MM.1S (cell line): Measurements from ENCODE around the gene CCL15.

Experiments
- DNase-seq: peaks from one replicate; pipeline ENCODE4 v3.0.0-alpha.2; 2015
- H2AFZ ChIP-seq: fragments of 300-600 bp; sonication (generic); 2 replicates; pipeline ENCODE4 v1.6.0; 2016; ENCODE audit warnings: antibody characterized with exemption, low read length
- H3F3A ChIP-seq: fragments of 300-600 bp; sonication (generic); 2 replicates; pipeline ENCODE4 v1.6.1; 2016; ENCODE audit warnings: mild to moderate bottlenecking, antibody characterized with exemption, low read length, moderate library complexity, mixed read lengths; ENCODE audit not compliant: insufficient read depth
- H3K27ac ChIP-seq: fragments of 300-600 bp; sonication (generic); 2 replicates; pipeline ENCODE4 v1.5.1; 2016; ENCODE audit warnings: mild to moderate bottlenecking, low read length
- H3K27me3 ChIP-seq: fragments of 300-600 bp; sonication (generic); replicated peaks from 2 replicates; pipeline ENCODE4 v1.6.0; 2016; ENCODE audit warnings: low read length; ENCODE audit not compliant: insufficient read depth
- H3K36me3 ChIP-seq: fragments of 300-600 bp; sonication (generic); replicated peaks from 2 replicates; pipeline ENCODE4 v1.6.1; 2016; ENCODE audit warnings: mild to moderate bottlenecking, low read length, mixed read lengths; ENCODE audit not compliant: insufficient read depth
- H3K4me1 ChIP-seq: fragments of 300-600 bp; sonication (generic); 2 replicates; pipeline ENCODE4 v1.6.1; 2016; ENCODE audit warnings: low read length, mixed read lengths
- H3K4me2 ChIP-seq: fragments of 300-600 bp; sonication (generic); 2 replicates; pipeline ENCODE4 v1.6.0; 2016; ENCODE audit warnings: low read depth, low read length
- H3K4me3 ChIP-seq: fragments of 300-600 bp; sonication (generic); 2 replicates; pipeline ENCODE4 v1.5.1; 2016; ENCODE audit warnings: low read length, mixed read lengths
- H3K79me2 ChIP-seq: fragments of 300-600 bp; sonication (generic); 2 replicates; pipeline ENCODE4 v1.6.1; 2016; ENCODE audit warnings: mixed run types, low read length, mixed read lengths
- H3K9ac ChIP-seq: fragments of 300-600 bp; sonication (generic); 2 replicates; pipeline ENCODE4 v1.6.1; 2016; ENCODE audit warnings: low read length, mixed read lengths
- H3K9me2 ChIP-seq: fragments of 300-600 bp; sonication (generic); replicated peaks from 2 replicates; pipeline ENCODE4 v1.6.1; 2016; ENCODE audit warnings: mild to moderate bottlenecking, low read length, mixed read lengths; ENCODE audit not compliant: insufficient read depth
- H3K9me3 ChIP-seq: fragments of 300-600 bp; sonication (generic); replicated peaks from 2 replicates; pipeline ENCODE4 v1.6.1; 2016; ENCODE audit warnings: mild to moderate bottlenecking, low read length, mixed read lengths; ENCODE audit not compliant: insufficient read depth
- H4K20me1 ChIP-seq: fragments of 300-600 bp; sonication (generic); 2 replicates; pipeline ENCODE4 v1.6.1; 2016; ENCODE audit warnings: mild to moderate bottlenecking, low read length, moderate library complexity, mixed read lengths; ENCODE audit not compliant: insufficient read depth
- CTCF ChIP-seq: fragments of 300-600 bp; sonication (generic); IDR thresholded peaks from 2 replicates; pipeline ENCODE4 v1.5.1; 2016; ENCODE audit warnings: antibody characterized with exemption, low read length, mixed read lengths
- EZH2 ChIP-seq: fragments of 300-600 bp; sonication (generic); optimal IDR thresholded peaks from 2 replicates; pipeline ENCODE3; 2017; ENCODE audit warnings: low read depth, mild to moderate bottlenecking, antibody characterized with exemption, low read length, mixed read lengths
- EZH2phosphoT487 ChIP-seq: fragments of 300-600 bp; sonication (generic); IDR thresholded peaks from 2 replicates; pipeline ENCODE4 v1.6.1; 2018; ENCODE audit warnings: antibody characterized with exemption, low read length

CCL15 gene

GRCh38 chr17:35982409-35983191, 18.8 kb downstream of the CCL15 start:
- no peaks in the 10 kb centered on the region for H3K36me3 ChIP-seq
- no peak for DNase-seq
- no peaks in the 10 kb centered on the region for H3K79me2 ChIP-seq
- H3K4me2 ChIP-seq: no peak overlapping the region
- no peaks in the 10 kb centered on the region for H3K27me3 ChIP-seq
- no peaks in the 10 kb centered on the region for H3K4me1 ChIP-seq
- H3K4me3 ChIP-seq: no peak overlapping the region
- H3K27ac ChIP-seq: no peak overlapping the region
- H2AFZ ChIP-seq: no peak overlapping the region
- H3K9me3 ChIP-seq: no peaks in the 10 kb centered on the region
- H3K9ac ChIP-seq: no peak overlapping the region
- H3F3A ChIP-seq: no peaks in the 10 kb centered on the region
- no peaks in the 10 kb centered on the region for H3K9me2 ChIP-seq
- no peaks in the 10 kb centered on the region for H4K20me1 ChIP-seq
- no peak for TF ChIP-seq CTCF

DNA sequence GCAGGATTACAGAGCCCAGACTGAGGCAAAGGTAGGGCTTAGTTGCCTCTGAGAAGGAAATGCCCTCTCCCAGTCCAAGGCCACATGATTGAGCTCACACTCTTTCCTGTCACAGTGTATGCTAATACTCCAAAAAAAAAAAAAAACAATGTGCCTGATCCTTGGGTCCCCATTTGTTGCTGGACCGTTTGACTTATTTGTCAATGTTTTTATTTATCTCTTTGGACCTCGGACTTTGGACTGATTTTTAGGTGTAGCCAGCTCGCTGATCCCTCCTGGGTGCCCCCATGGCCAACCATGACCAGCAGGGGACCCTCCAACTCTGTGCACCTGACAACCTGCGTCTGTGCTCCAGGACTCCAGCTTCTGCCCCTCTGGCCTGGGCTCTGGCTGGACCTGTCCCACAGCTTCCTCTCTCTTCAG, 19.4 kb downstream of the CCL15 start:
- Histone ChIP-seq H2AFZ (no peak overlapping the region), H3K9me3 (no peaks in the 10 kb centered on the region), H3K36me3 (no peaks in the 10 kb centered on the region), H3K27me3 (no peaks in the 10 kb centered on the region), H3K9ac (no peak overlapping the region), H3K4me3 (no peak overlapping the region), H4K20me1 (no peaks in the 10 kb centered on the region), H3K79me2 (no peaks in the 10 kb centered on the region), H3K27ac (no peak overlapping the region), H3K4me2 (no peak overlapping the region), H3K9me2 (no peaks in the 10 kb centered on the region), H3K4me1 (no peaks in the 10 kb centered on the region), H3F3A (no peaks in the 10 kb centered on the region)
- TF ChIP-seq EZH2 (no peak), CTCF (peak; percentile 42), EZH2phosphoT487 (no peak)
- DNase-seq: no peak

- Histone ChIP-seq H3K36me3 (no peaks in the 10 kb centered on the region), H3K79me2 (no peaks in the 10 kb centered on the region), H3K27ac (no peak within 1 kb of the TSS), H3K9ac (no peak within 1 kb of the TSS), H3K4me3 (no peak within 1 kb of the TSS), H3K4me1 (0 out of 2 replicates have a peak, but pooled peaks cover 5% of the 10 kb centered on the region), H3K4me2 (no peak within 1 kb of the TSS), H4K20me1 (no peaks in the 10 kb centered on the region), H2AFZ (no peak within 1 kb of the TSS), H3K9me3 (no peaks in the 10 kb centered on the region), H3K27me3 (no peaks in the 10 kb centered on the region), H3F3A (no peaks in the 10 kb centered on the region), H3K9me2 (no peaks in the 10 kb centered on the region)
- no peak for DNase-seq
- no peak for TF ChIP-seq EZH2
- no peak for TF ChIP-seq CTCF
- no peak for TF ChIP-seq EZH2phosphoT487
Observed at GRCh38 chr17:35981246-35981645, 20.1 kb downstream of the CCL15 start, which contains the start of gene CCL16. Gene CCL16, minus strand, starts transcription at chr17:35981497. Its CDS starts 77 bp downstream, at chr17:35981420.
